ENCODE results near the gene SHF.

GRCh38 chr15:45137703-45138102 lies 50.1 kb downstream of the SHF start:
- TF ChIP-seq CTCF (conservative IDR thresholded peaks at IDR 0.05; ENCODE audit: low read length) (no peak), EZH2phosphoT487 (IDR thresholded peaks at IDR 0.05; ENCODE audit: borderline replicate concordance) (no peak)

Measured in Loucy (cell line).